Measurements from ENCODE around the gene FUT3. TPM values are rescaled to one million over a fixed set of nuclear protein-coding genes. Genes with fewer than 3 reads are reported as not detected.
A peak's percentile ranks its signal among the peaks of the same experiment; 100 is the strongest.
"Not testable (repeated sequence)": the region's sequence is repeated elsewhere in the genome, so short reads cannot be mapped to it uniquely, and the experiment has no call there.

FUT3 gene
- total RNA-seq, 1 experiment from 2014 or later = not detected

DNA sequence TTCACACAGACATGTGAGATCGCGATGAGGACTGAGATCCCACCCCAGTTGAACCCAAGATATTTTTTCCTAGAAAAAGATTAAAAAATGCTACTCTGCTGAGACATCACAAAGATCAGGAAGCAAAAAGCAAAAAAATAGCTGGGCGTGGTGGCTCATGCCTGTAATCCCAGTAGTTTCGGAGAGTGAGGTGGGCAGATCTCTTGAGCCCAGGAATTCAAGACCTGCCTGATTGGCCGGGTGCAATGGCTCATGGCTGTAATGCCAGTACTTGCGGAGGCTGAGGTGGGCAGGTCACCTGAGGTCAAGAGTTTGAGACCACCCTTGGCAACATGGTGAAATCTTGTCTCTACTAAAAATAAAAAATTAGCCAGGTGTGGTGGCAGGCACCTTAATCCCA lies 1.1 kb downstream of the FUT3 start:
- DNase-seq (ENCODE audit: low read depth) = no peak

DNA sequence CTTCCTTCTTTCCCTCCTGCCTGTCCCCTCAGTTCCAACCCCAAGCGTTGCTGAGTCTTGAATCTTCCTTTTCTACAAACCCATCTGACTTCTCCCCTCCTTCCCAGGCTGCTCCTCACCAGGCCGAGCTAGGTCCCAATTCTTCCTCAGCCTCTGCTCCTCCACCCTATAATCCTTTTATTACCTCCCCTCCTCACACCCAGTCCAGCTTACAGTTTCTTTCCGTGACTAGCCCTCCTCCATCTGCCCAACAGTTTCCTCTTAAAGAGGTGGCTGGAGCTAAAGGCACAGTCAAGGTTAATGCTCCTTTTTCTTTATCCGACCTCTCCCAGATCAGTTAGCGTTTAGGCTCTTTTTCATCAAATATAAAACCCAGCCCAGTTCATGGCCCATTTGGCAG lies 2.6 kb downstream of the FUT3 start:
- DNase-seq (ENCODE audit: low read depth) = not testable (repeated sequence)

DNA sequence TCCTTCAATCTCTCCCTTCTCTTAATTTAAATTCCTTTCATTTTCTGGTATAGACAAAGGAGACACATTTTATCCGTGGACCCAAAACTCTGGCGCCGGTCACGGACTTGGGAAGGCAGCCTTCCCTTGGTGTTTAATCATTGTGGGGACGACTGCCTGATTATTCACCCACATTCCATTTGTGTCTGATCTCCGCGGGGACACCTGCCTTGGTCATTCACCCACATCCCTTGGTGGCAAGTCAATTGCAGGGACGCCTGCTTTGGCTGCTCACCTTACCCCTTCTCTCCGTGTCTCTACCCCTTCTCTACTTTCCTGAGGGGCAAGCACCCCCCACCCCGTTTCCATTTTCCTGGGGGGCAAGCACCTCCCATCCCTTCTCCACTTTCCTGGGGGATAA lies 3.4 kb downstream of the FUT3 start:
- not testable (repeated sequence) for DNase-seq (ENCODE audit: low read depth)

DNA sequence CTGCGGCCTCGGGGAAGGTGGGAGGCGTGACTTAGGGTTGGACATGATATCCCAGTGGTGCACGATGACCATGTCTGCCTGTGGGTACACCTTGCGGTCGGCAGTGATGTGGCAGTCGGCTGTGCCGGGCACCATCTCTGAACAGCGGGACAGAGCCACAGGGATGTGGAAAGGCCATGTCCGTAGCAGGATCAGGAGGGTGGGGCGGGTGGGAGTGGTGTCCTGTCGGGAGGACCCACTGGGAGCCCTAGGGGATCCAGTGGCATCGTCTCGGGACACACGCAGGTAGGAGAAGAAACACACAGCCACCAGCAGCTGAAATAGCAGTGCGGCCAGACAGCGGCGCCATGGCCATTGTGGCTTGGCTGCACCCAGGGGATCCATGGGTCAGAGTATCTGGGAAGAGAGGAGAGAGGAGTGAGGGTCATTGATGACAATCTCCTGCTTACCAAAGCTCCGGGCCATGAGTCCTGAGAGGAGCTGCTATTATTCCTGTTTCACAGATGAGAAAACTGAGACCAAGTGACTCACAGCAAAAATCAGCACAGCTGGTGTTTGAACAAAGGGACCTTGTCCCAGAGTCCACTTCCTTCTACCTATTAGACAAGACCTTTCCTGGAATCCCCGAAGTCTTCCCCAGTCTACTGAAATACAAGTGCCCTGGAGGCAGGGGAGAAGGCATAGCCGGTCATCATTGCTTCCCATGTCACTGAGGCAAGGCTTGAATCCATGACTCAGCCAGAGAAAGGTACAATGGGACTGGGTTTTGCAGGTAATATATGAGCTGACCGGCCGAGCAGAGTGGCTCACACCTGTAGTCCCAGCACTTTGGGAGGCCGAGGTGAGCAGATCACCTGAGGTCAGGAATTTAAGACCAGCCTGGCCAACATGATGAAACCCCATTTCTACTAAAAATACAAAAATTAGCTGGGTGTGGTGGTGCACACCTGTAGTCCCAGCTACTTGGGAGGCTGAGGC lies 6.5 kb downstream of the FUT3 start:
- no peak for DNase-seq (ENCODE audit: low read depth)

DNA sequence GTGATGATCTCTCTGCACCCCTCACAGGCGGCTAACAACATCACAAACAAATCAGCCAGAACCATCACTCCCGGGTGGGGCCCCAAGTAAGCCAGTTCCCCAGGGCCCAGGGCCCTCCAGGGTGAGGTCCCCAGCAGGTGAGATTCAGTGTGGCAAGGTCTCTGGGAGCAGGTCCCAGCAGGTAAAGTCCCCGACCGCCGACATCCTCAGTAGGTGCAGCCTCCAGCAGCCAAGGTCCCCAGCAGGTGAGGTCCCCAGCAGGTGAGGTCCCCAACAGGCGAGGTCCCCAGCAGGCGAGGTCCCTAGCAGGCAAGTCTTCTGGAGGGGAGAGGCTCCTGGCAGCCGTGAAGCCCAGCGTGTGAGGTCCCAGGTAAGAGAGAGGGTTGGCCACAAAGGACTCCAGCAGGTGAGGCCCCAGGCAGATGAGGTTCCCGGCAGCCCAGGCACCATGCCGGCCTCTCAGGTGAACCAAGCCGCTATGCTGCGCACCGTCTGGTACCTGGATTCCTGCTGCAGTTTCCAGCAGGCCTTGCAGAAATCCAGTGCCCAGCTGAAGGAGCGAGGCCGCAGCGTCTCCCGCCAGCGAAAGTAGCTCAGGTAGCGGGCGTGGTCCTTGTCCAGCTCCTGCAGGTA lies 7.8 kb downstream of the FUT3 start:
- DNase-seq (ENCODE audit: low read depth) = no peak

DNA sequence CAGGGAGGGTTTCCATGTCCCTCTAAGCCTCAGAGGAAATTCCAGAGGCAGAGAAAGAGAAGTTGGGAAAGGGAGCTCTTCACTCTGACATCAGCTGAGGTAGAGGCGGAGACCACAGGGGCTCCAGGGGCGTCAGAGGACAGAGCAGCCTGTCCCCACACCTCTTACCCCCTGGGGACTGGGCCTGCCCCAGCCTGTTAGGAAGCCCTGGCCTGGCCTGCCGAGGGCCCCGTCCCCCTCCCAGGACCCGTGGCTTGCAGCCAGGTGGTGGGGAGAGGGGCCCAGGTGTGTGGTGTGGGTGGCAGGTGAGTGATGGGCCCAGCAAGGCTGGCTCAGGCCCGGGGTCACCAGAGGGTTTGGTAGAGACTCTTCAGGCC lies 9.5 kb downstream of the FUT3 start:
- not testable (repeated sequence) for DNase-seq (ENCODE audit: low read depth)

DNA sequence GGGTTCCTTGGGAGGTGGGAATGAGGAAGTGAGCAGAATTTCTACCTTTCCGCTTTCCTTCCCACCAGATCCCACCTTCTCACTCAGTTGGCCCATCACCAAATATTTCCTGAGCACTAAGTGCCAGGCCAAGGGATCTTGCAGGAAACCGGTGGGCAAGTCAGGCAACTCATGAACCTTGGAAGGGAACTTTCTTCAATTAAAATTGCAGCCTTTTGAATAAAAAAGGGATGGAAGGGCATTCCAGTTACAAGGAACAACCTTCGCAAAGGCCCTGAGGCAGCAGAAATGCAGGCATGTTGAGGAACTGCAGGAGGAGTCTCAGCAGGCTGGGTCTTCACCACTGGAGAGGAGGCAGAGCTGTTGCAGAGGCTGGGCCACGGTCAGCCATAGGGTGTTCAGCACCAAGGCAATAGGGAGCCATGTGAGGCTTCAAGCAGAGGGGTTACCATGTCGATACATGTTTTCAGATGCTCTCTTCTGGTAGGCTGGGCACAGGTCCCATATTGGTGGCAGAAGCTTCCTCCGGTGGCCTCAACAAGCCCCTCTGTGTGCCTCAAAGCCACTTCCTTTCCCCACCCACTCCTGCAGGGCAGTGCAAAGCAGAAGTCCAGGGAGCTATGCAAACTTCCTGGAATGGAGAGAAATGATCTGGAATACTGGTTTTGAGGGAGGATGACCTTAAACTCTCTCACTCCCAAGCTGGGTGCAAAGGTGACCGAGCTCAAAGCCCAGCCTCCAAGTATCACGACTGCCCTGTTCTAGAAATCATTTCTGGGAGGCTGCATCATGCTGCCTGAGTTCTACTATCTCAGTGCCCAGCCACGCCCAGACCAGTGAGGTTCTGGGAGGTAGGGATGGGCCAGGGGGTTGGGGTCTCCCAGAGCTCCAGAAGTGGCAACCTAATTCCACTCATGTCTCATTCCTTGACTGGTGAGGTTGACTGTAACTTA lies 11.9 kb downstream of the FUT3 start, which contains the start of gene FUT6:
FUT6 (minus strand) TSS at position 638 of the 953 bp plus-strand sequence. CDS start 7,135 bp downstream, outside the sequence.
- DNase-seq (ENCODE audit: low read depth) = no peak

DNA sequence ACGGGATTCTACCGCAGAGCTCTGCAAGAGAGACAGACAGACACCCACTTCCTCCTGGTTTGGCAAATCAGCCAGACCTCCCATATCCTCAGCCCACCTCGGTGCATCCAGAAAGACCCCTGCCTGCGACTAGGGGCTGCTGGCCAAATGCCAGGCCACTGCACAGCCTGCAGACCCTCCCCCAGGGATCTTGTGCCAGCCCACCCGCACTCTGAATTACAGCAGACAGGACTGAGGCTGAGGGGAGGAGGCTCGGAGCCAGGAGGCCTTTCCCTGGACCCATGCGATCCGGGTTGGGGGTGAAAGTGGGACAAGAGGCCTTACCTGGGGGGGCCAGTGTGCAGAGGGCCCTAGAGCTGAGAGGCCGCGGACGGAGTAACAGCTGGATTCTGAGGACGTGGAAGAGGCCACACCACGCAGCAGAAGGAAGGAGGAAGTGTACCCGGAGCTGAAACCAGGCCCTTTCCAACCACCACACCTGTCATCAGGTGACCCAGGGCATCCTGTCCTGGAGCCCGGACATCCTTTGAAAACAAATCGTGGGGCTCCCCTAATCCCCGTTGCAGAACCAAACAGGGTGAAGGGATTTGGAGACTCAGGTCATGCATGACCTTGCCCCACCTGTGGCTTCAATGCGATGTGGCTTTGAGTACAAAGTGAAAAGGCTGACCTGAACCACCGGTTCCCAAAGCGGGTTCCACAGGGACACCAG lies 12.7 kb downstream of the FUT3 start:
- DNase-seq (ENCODE audit: low read depth) = no peak

DNA sequence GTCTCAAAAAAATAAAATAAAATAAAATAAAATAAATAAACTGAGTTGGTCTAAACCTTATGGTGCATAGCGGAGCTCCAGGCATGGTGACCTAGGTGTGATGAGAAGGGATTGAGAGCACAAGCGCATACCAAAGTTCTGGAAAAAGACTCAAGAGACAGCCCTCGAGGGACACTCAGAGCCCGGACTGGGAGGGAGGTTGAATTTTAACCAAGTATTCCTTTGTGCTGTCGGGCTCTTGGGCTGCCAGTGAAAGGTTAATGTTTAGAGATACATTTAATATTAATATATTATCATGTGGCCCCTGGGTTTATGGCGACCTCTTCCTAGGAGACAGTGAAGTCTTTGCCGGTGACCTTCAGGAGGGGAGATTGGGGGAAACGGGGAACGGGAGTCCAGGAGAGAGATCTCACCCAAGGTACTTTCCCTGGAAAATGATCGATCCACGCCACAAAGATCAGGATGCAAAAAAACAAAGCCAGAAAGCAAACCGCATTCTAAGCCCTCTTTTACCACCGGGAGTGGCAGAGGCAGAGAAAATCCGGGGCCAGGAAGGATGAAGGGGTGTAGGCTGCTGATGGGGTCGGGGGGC lies 13.4 kb downstream of the FUT3 start:
- DNase-seq (ENCODE audit: low read depth) = no peak

DNA sequence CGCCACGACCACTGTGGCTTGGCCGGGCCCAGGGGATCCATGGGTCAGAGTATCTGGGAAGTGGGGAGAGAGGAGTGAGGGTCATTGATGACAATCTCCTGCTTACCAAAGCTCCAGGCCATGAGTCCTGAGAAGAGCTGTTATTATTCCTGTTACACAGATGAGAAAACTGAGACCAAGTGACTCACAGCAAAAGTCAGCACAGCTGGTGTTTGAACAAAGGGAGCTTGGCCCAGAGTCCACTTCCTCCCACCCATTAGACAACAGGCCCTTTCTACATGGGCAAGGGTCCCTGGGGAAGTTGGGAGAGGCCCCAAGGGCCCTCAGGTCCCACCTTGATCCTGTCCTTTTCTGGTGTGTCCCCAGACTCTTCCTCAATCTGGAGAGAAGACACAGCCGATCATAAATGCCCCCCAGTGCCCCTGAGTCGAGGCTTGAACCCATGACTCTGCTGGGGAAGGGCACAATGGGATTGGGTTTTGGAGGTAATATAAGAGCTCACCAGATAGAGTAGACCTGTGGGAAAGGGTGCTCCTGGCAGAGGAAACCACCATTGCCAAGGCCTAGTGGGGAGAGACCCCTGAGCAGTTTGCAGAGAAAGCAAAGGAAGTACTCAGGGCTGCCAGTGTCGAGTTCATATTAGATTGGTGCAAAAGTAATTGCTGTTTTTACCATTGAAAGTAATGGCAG lies 18.6 kb downstream of the FUT3 start:
- DNase-seq (ENCODE audit: low read depth) = no peak

DNA sequence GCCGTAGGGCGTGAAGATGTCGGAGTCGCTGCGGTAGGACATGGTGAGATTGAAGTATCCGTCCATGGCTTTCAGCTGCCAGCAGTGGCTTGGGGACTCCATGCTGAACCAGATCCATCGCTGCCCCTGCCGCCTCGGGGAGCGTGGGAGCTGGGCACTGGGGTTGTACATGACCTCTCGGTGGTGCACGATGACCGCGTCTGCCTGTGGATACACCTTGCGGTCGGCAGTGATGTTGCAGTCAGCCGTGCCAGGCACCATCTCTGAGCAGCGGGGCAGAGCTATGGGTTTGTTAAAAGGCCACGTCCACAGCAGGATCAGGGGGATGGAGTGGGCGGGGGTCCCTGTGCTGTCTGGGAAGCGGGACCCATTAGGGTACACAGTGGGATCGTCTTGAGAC lies 19.2 kb downstream of the FUT3 start:
- no peak for DNase-seq (ENCODE audit: low read depth)

DNA sequence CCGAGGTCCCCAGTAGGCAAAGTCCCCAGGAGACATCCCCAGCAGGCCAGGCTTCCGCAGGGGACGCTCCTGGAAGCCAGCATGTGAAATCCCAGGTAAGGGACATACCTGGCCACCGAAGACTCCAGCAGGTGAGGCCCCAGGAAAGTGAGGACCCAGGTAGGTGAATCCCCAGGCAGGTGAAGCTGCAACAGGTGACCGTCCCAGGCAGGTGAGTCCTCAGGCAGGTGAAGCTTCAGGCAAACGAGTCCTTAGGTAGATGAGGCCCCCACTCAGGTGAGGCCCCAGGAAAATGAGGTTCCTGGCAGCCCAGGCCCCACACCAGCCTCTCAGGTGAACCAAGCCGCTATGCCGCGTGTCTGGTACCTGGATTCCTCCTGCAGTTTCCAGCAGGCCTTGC lies 20.1 kb downstream of the FUT3 start:
- no peak for DNase-seq (ENCODE audit: low read depth)

DNA sequence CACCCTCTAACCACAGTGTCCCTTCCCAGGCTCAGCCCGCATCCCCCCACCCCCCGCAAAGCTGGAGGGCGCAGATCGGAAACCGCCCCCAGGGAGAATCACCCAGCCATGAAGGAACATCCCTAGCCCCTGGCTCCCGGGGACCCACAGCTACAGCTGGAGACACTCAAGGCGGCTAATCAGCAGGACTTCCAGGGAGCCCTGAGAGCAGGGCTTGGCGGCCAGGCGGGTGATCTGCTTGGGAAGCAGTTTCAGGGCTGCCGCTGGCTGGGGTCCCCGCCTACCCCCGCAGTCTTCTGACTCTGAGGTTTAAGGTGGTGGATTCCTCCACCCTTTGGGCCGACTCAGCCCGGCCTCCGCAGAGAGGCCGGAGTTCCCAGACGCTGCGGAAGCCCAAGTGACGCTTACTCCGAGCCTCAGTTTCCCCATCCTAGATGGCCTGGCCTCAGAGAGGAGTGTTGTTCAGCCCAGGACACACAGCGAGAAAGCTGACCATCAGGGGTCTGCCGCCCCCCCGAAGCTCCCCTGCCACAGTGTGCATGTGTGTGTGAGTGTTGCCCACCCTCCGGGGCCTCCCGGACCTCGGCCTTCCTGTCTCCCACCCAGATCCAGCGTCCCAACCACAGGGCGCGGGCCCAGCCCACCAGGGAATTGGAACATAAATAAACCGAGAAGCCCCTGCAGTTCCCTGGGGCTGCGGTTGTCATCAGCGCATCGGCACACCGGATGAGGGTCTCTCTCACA lies 21.5 kb downstream of the FUT3 start:
- DNase-seq (ENCODE audit: low read depth) = no peak

DNA sequence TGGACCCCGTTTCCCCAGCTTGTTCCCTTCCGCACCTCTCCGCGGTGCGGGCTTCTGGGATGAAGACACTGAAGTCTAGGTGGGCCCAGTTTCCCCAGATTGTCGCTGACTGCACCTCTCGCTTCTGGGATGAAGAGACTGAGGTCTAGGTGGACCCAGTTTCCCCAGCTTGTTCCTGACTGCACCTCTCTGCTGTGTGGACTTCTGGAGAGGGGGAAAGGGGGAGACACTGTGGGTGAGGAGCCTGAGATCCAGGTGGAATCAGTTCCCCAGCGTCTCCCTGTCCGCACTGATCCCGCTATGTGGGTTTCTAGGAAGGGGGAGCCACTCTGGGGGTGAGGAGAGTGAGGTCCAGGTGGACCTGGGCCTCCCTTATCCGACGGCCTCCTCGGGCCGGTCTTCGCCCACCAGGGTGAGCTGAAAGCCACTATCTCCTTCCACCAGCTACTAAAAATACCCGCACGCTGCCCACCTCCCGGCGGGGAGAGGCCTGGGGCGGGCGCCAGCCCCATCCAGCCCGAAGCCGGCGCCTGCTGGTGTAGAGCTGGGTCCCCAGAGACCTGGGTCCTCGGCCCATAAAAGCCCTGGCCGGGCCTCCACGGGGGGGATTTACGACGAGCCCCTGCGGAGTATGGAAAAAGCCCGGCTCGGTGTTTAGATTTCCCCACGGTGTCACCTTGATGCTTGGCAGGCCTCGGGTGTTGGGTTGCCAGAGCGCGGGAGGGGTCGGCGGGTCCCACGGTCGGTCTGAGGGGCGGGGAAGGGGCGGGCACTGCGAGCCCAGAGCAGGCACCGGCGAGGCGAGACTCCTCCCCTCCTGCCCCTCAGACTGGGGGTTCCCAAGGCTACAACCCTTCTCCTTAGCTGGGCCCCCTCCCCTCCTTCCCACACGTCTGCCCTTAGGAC lies 22.3 kb downstream of the FUT3 start:
- DNase-seq (ENCODE audit: low read depth) = no peak

DNA sequence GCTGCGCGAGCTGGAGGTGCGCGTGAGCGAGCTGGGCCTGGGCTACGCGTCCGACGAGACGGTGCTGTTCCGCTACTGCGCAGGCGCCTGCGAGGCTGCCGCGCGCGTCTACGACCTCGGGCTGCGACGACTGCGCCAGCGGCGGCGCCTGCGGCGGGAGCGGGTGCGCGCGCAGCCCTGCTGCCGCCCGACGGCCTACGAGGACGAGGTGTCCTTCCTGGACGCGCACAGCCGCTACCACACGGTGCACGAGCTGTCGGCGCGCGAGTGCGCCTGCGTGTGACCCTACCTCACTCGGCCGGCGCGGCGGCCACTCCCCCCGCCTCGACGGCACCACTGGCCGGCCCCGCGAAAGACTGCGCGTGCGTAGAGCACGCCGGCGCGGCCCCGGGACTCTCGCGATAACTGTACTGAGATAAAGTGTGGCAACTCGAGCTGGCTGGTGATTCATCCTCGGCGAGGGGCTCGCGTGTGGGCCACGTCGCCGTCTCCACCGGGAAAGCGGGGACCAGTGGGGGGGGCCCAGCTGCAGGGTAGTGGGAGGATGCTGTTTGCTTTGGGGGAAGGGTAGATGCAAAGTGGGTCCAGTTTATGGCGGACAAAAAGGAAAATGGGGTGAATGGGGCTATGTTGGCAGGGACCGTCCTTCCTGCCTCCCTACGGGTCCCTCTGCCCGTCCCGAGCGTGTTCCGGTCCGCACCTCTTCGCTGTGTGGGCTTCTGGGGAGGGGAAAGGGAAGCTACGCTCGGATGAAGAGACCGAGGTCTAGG lies 23.2 kb downstream of the FUT3 start:
- DNase-seq (ENCODE audit: low read depth) = peak; percentile 72

DNA sequence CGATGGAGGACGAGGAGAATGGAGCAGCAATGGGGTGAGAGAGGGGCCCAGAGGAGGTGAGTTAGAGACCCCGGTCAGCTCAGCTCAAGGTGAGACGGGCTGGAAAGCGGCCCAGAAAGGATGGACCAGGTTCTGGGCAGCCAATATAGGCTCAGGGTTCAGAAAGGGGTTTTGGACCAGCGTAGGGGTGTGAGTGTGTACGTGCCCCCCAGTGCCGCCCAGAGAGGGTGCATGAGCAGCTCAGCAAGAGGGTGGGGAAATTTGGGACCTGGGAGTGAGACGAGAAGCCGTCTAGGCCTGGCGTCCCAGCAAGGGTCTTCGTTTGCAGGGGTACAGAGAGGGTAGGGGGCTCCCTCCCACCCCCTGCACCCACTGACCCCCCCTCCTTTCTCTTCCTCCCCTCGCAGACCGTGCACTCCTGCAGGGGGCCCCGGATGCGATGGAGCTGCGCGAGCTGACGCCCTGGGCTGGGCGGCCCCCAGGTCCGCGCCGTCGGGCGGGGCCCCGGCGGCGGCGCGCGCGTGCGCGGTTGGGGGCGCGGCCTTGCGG lies 23.8 kb downstream of the FUT3 start:
- DNase-seq (ENCODE audit: low read depth) = no peak

All from HT1080 (cell line).